WTC11 (cell line): Measurements from ENCODE around the gene GCSH. TPM values are rescaled to one million over a fixed set of nuclear protein-coding genes. Genes with fewer than 3 reads are reported as not detected.
A peak's percentile ranks its signal among the peaks of the same experiment; 100 is the strongest.

Source experiments
- CREM ChIP-seq: sonication (generic); formaldehyde crosslinking; IDR thresholded peaks from 2 replicates; pipeline ENCODE4 v1.8.1; 2022; ENCODE audit warnings: mild to moderate bottlenecking, missing genetic modification reagents, moderate library complexity
- SMAD3 ChIP-seq: sonication (generic); formaldehyde crosslinking; IDR thresholded peaks from 2 replicates; pipeline ENCODE4 v1.8.0; 2022; ENCODE audit warnings: missing genetic modification reagents, mild to moderate bottlenecking, borderline replicate concordance
- SOX15 ChIP-seq: fragments of 250-450 bp; sonication (Bioruptor Pico); IDR thresholded peaks from 2 replicates; pipeline ENCODE4 v1.9.0; 2021; ENCODE audit warnings: mild to moderate bottlenecking
- ZNF219 ChIP-seq: sonication (generic); formaldehyde crosslinking; IDR thresholded peaks from 2 replicates; pipeline ENCODE4 v1.8.0; 2023; ENCODE audit warnings: missing genetic modification reagents, mild to moderate bottlenecking, borderline replicate concordance
- ZNF263 ChIP-seq: sonication (generic); formaldehyde crosslinking; IDR thresholded peaks from 2 replicates; pipeline ENCODE4 v1.8.1; 2022; ENCODE audit warnings: low read depth, mild to moderate bottlenecking, moderate library complexity, missing genetic modification reagents
- total RNA-seq: library from RNA; stranded (reverse); gene quantifications from 3 replicates; pipeline ENCODE4 v1.2.3, GENCODE V29; 2021
- TF ChIP-seq, protein P1 (sequence below): sonication (generic); formaldehyde crosslinking; IDR thresholded peaks from 2 replicates; pipeline ENCODE4 v1.8.0; 2022; ENCODE audit warnings: mild to moderate bottlenecking, missing genetic modification reagents
- TF ChIP-seq, protein P2 (sequence below): sonication (generic); formaldehyde crosslinking; IDR thresholded peaks from 2 replicates; pipeline ENCODE4 v1.8.1; 2022; ENCODE audit warnings: mild to moderate bottlenecking, missing genetic modification reagents, moderate library complexity, borderline replicate concordance
- TF ChIP-seq, protein P3 (sequence below): sonication (generic); formaldehyde crosslinking; IDR thresholded peaks from 2 replicates; pipeline ENCODE4 v1.8.0; 2023; ENCODE audit warnings: missing genetic modification reagents, mild to moderate bottlenecking, borderline replicate concordance
- TF ChIP-seq, protein P4 (sequence below): sonication (generic); formaldehyde crosslinking; IDR thresholded peaks from 2 replicates; pipeline ENCODE4 v1.8.1; 2023; ENCODE audit warnings: mild to moderate bottlenecking, missing genetic modification reagents, borderline replicate concordance
- TF ChIP-seq, protein P5 (sequence below): fragments of 250-450 bp; sonication (Bioruptor Pico); conservative IDR thresholded peaks from 2 replicates; pipeline ENCODE4 v1.9.0; 2021; ENCODE audit warnings: mild to moderate bottlenecking
- TF ChIP-seq, protein P6 (sequence below): fragments of 250-450 bp; sonication (Bioruptor Pico); IDR thresholded peaks from 2 replicates; pipeline ENCODE4 v1.9.0; 2021; ENCODE audit warnings: moderate library complexity, mild to moderate bottlenecking, inconsistent platforms, borderline replicate concordance
- TF ChIP-seq, protein P7 (sequence below): sonication (generic); formaldehyde crosslinking; IDR thresholded peaks from 2 replicates; pipeline ENCODE4 v1.8.1; 2022; ENCODE audit warnings: low read depth, mild to moderate bottlenecking, moderate library complexity, missing genetic modification reagents, borderline replicate concordance

Gene GCSH
- total RNA-seq, 1 experiment from 2014 or later, result 95.9 TPM

DNA sequence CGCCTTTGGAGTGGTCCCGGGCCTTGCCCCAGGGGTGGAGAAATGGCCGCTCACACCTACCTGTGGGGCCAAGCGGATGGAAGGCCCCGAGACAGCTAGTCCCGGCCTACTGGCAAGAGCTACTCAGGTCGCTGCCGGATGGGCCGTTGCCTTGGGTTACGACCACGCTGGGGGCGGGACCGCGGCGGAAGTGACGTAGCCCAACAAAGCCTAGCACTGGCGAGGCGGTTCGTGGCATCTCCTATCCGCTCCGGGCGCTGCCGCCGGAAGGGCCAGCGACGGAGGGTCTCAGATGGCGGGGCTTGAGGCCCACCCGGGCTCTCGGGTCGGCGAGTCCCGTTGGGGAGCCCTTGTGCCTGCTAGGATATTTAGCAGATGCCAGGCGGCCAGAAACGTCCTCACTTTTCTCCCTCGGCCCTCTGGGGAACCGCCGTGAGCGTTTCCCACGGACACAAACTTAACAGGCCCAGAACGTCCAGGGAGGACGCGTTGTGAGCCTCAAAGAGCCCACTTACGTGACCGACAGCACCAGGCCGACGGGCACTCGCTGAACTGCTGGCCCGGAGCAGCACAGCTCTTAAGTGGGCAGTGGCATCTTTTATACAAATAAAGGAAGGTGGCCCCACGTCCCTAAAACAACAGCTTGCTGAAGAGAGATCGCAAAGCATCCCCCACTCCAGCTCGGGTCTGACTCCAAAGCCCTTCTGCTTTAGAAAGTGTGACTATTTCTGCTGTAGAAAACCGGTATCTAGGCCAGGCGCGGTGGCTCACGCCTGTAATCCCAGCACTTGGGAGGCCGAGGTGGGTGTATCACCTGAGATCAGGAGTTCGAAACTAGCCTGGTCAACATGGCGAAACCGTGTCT is 18.9 kb downstream of the GCSH start, which contains the start of gene C16orf46 (continued):
- TF ChIP-seq SOX15 (CRISPR knock-in tag) (no peak), ZNF219 (CRISPR knock-in tag) (no peak), ZNF263 (CRISPR knock-in tag) (no peak), SMAD3 (CRISPR knock-in tag) (peak; percentile 76; the same call in 1 of the 2 replicates), CREM (peak; percentile 95)
- TF ChIP-seq, protein P1, sequence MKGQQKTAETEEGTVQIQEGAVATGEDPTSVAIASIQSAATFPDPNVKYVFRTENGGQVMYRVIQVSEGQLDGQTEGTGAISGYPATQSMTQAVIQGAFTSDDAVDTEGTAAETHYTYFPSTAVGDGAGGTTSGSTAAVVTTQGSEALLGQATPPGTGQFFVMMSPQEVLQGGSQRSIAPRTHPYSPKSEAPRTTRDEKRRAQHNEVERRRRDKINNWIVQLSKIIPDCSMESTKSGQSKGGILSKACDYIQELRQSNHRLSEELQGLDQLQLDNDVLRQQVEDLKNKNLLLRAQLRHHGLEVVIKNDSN (CRISPR knock-in tag), result peak; percentile 38; the same call in 1 of the 2 replicates
- TF ChIP-seq, protein P2, sequence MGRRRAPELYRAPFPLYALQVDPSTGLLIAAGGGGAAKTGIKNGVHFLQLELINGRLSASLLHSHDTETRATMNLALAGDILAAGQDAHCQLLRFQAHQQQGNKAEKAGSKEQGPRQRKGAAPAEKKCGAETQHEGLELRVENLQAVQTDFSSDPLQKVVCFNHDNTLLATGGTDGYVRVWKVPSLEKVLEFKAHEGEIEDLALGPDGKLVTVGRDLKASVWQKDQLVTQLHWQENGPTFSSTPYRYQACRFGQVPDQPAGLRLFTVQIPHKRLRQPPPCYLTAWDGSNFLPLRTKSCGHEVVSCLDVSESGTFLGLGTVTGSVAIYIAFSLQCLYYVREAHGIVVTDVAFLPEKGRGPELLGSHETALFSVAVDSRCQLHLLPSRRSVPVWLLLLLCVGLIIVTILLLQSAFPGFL (CRISPR knock-in tag), result peak; percentile 74; the same call in 1 of the 2 replicates
- TF ChIP-seq, protein P3, sequence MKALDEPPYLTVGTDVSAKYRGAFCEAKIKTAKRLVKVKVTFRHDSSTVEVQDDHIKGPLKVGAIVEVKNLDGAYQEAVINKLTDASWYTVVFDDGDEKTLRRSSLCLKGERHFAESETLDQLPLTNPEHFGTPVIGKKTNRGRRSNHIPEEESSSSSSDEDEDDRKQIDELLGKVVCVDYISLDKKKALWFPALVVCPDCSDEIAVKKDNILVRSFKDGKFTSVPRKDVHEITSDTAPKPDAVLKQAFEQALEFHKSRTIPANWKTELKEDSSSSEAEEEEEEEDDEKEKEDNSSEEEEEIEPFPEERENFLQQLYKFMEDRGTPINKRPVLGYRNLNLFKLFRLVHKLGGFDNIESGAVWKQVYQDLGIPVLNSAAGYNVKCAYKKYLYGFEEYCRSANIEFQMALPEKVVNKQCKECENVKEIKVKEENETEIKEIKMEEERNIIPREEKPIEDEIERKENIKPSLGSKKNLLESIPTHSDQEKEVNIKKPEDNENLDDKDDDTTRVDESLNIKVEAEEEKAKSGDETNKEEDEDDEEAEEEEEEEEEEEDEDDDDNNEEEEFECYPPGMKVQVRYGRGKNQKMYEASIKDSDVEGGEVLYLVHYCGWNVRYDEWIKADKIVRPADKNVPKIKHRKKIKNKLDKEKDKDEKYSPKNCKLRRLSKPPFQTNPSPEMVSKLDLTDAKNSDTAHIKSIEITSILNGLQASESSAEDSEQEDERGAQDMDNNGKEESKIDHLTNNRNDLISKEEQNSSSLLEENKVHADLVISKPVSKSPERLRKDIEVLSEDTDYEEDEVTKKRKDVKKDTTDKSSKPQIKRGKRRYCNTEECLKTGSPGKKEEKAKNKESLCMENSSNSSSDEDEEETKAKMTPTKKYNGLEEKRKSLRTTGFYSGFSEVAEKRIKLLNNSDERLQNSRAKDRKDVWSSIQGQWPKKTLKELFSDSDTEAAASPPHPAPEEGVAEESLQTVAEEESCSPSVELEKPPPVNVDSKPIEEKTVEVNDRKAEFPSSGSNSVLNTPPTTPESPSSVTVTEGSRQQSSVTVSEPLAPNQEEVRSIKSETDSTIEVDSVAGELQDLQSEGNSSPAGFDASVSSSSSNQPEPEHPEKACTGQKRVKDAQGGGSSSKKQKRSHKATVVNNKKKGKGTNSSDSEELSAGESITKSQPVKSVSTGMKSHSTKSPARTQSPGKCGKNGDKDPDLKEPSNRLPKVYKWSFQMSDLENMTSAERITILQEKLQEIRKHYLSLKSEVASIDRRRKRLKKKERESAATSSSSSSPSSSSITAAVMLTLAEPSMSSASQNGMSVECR (CRISPR knock-in tag), result peak; percentile 70; the same call in 1 of the 2 replicates
- TF ChIP-seq, protein P4, sequence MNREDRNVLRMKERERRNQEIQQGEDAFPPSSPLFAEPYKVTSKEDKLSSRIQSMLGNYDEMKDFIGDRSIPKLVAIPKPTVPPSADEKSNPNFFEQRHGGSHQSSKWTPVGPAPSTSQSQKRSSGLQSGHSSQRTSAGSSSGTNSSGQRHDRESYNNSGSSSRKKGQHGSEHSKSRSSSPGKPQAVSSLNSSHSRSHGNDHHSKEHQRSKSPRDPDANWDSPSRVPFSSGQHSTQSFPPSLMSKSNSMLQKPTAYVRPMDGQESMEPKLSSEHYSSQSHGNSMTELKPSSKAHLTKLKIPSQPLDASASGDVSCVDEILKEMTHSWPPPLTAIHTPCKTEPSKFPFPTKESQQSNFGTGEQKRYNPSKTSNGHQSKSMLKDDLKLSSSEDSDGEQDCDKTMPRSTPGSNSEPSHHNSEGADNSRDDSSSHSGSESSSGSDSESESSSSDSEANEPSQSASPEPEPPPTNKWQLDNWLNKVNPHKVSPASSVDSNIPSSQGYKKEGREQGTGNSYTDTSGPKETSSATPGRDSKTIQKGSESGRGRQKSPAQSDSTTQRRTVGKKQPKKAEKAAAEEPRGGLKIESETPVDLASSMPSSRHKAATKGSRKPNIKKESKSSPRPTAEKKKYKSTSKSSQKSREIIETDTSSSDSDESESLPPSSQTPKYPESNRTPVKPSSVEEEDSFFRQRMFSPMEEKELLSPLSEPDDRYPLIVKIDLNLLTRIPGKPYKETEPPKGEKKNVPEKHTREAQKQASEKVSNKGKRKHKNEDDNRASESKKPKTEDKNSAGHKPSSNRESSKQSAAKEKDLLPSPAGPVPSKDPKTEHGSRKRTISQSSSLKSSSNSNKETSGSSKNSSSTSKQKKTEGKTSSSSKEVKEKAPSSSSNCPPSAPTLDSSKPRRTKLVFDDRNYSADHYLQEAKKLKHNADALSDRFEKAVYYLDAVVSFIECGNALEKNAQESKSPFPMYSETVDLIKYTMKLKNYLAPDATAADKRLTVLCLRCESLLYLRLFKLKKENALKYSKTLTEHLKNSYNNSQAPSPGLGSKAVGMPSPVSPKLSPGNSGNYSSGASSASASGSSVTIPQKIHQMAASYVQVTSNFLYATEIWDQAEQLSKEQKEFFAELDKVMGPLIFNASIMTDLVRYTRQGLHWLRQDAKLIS (CRISPR knock-in tag), result no peak
- TF ChIP-seq, protein P5, sequence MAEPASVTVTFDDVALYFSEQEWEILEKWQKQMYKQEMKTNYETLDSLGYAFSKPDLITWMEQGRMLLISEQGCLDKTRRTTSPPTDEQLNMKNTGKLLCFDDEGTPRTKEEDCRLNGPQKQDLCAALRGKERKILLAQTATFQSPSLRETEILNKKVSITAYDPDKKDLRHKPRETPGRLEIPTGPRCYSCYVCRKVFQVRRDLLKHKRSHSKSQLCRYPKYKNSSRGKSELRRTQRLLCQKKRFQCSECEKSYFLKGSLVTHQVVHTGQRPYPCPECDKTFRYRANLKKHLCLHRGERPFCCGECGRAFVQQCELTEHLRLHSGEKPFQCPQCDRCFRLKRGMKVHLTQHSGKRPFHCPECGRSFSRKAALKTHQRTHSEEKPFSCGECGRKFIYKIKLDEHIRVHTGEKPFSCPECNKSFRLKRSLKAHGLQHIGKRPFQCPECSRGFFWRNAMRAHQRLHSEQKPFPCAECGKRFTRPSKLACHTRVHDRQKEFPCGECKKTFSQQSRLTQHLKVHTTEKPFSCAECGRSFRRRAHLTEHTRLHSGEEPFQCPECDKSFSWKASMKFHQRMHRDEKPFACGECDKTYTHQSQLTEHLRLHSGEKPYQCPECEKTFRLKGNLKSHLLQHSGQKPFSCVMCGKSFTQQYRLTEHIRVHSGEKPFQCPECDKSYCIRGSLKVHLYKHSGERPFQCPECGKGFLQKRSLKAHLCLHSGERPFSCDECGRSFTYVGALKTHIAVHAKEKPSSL (CRISPR knock-in tag), result no peak
- TF ChIP-seq, protein P6, sequence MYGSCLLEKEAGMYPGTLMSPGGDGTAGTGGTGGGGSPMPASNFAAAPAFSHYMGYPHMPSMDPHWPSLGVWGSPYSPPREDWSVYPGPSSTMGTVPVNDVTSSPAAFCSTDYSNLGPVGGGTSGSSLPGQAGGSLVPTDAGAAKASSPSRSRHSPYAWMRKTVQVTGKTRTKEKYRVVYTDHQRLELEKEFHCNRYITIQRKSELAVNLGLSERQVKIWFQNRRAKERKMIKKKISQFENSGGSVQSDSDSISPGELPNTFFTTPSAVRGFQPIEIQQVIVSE (CRISPR knock-in tag), result no peak
- TF ChIP-seq, protein P7, sequence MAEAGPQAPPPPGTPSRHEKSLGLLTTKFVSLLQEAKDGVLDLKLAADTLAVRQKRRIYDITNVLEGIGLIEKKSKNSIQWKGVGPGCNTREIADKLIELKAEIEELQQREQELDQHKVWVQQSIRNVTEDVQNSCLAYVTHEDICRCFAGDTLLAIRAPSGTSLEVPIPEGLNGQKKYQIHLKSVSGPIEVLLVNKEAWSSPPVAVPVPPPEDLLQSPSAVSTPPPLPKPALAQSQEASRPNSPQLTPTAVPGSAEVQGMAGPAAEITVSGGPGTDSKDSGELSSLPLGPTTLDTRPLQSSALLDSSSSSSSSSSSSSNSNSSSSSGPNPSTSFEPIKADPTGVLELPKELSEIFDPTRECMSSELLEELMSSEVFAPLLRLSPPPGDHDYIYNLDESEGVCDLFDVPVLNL (CRISPR knock-in tag), result no peak
